ENCODE data around the gene CLIC1. TPM values are rescaled to one million over a fixed set of nuclear protein-coding genes. Genes with fewer than 3 reads are reported as not detected.
A peak's percentile ranks its signal among the peaks of the same experiment; 100 is the strongest.

CLIC1 gene
- total and polyA plus RNA-seq, 10 of the 15 experiments (the other 5 are each of a cell fraction or from before 2014, with no cell fraction given) = 446 to 1,266 (median 636) TPM

DNA sequence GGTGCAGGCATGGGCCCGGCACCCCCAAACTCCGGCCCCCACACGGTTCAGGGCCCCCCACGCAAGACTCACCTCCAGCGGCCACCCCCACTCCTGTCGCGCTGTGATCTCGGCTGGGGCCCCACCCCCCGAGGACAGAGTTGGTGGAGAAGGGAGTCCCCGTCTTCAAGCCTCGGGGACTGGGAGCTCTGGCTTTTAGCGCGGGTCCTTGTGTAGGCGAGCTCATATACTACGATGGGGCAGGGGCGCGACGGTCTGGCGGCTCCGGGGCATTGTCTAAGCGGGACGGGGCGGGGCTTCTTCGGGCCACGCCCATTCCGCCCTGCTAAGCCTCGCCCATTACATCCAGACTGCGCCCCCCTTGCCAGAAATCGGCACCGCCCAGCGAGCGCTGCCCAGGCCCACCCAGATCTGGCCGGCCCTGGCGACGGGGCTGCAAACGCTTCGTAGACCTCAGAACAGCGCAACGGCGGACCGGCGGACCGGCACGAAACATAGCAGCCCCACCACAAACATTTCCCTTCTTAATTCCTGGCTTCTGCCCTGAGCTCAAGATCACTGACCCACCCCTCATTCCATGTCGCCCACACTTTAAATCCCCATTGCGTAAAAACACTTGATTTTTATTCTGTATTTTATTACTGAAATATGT is 6.2 kb downstream of the CLIC1 start (continued):
- 0 out of 2 replicates have a peak, but pooled peaks have one; percentile 35 for TF ChIP-seq GATAD2B (conservative IDR thresholded peaks at IDR 0.05; ENCODE audit: low read depth)
- TF ChIP-seq POLR2A (IDR thresholded peaks at IDR 0.05; ENCODE audit: low read depth, low read length) = peak; percentile 57
- TF ChIP-seq CBX3 (IDR thresholded peaks at IDR 0.05; ENCODE audit: borderline replicate concordance, low read depth) = no peak
- TF ChIP-seq RAD21 (IDR thresholded peaks at IDR 0.05; ENCODE audit: insufficient read depth, low read depth, low read length) = no peak
- TF ChIP-seq POU2F2 (IDR thresholded peaks at IDR 0.05; ENCODE audit: borderline replicate concordance, low read depth, low read length) = peak; percentile 39; the same call in 1 of the 3 replicates
- no peak for TF ChIP-seq MYC (IDR thresholded peaks at IDR 0.05; ENCODE audit: insufficient read depth, insufficient read length, insufficient replicate concordance, low read length, severe bottlenecking)
- TF ChIP-seq ZNF622 (IDR thresholded peaks at IDR 0.05) = no peak
- no peak for TF ChIP-seq ZSCAN29 (IDR thresholded peaks at IDR 0.05)
- 0 out of 2 replicates have a peak, but pooled peaks have one; percentile 14 for TF ChIP-seq LARP7 (IDR thresholded peaks at IDR 0.05)
- TF ChIP-seq NR2F1 (conservative IDR thresholded peaks at IDR 0.05) = no peak
- TF ChIP-seq JUND (IDR thresholded peaks at IDR 0.05; ENCODE audit: low read depth, low read length) = no peak
- TF ChIP-seq SP1 (IDR thresholded peaks at IDR 0.05; ENCODE audit: low read depth, low read length) = peak; percentile 17
- TF ChIP-seq BHLHE40 (IDR thresholded peaks at IDR 0.05; ENCODE audit: borderline replicate concordance in 1 of 2, low read depth in 2 of 2, low read length in 1 of 2) = no peak
- no peak for TF ChIP-seq TBL1XR1 (IDR thresholded peaks at IDR 0.05; ENCODE audit: low read depth, low read length)
- TF ChIP-seq FOXK2 (IDR thresholded peaks at IDR 0.05) = no peak
- 0 out of 2 replicates have a peak, but pooled peaks have one; percentile 13 for TF ChIP-seq IKZF1 (conservative IDR thresholded peaks at IDR 0.05)
- 0 out of 2 replicates have a peak, but pooled peaks have one; percentile 1 for TF ChIP-seq BRCA1 (IDR thresholded peaks at IDR 0.05; ENCODE audit: low read depth, low read length)
- peak; percentile 53 for TF ChIP-seq SMAD5 (IDR thresholded peaks at IDR 0.05; ENCODE audit: low read depth)
- TF ChIP-seq EZH2 (IDR thresholded peaks at IDR 0.05; ENCODE audit: borderline replicate concordance, control insufficient read depth, low read depth, low read length) = no peak
- TF ChIP-seq ZBED1 (IDR thresholded peaks at IDR 0.05; ENCODE audit: borderline replicate concordance) = peak; percentile 69; the same call in 1 of the 2 replicates
- TF ChIP-seq RBBP5 (conservative IDR thresholded peaks at IDR 0.05) = no peak
- TF ChIP-seq CBX5 (IDR thresholded peaks at IDR 0.05; ENCODE audit: low read depth) = no peak
- TF ChIP-seq, protein P1, sequence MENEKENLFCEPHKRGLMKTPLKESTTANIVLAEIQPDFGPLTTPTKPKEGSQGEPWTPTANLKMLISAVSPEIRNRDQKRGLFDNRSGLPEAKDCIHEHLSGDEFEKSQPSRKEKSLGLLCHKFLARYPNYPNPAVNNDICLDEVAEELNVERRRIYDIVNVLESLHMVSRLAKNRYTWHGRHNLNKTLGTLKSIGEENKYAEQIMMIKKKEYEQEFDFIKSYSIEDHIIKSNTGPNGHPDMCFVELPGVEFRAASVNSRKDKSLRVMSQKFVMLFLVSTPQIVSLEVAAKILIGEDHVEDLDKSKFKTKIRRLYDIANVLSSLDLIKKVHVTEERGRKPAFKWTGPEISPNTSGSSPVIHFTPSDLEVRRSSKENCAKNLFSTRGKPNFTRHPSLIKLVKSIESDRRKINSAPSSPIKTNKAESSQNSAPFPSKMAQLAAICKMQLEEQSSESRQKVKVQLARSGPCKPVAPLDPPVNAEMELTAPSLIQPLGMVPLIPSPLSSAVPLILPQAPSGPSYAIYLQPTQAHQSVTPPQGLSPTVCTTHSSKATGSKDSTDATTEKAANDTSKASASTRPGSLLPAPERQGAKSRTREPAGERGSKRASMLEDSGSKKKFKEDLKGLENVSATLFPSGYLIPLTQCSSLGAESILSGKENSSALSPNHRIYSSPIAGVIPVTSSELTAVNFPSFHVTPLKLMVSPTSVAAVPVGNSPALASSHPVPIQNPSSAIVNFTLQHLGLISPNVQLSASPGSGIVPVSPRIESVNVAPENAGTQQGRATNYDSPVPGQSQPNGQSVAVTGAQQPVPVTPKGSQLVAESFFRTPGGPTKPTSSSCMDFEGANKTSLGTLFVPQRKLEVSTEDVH (IDR thresholded peaks at IDR 0.05; ENCODE audit: low read depth, partially characterized antibody) = peak; percentile 42
- TF ChIP-seq SIN3A (IDR thresholded peaks at IDR 0.05; ENCODE audit: low read depth, low read length) = no peak
- no peak for TF ChIP-seq FOS (IDR thresholded peaks at IDR 0.05; ENCODE audit: borderline replicate concordance, extremely low read depth, insufficient read length)

Data from GM12878 (cell line).